Measurements from ENCODE around the gene LRP3.

The LRP3 gene

GRCh38 chr19:33248954-33249613, 55.0 kb downstream of the LRP3 start:
- no peak overlapping the region for H3K4me3 Mint-ChIP-seq
- no peak overlapping the region for H3K27ac Mint-ChIP-seq
- no peaks in the 10 kb centered on the region for H3K27me3 Mint-ChIP-seq (ENCODE audit: low read depth)
- H3K4me1 Mint-ChIP-seq = no peaks in the 10 kb centered on the region
- TF ChIP-seq CTCF (IDR thresholded peaks at IDR 0.05; ENCODE audit: unreplicated experiment in 3 of 3) = no peak
- H3K36me3 Mint-ChIP-seq (ENCODE audit: low read depth) = no peaks in the 10 kb centered on the region
- no peaks in the 10 kb centered on the region for H3K9me3 Mint-ChIP-seq

- Mint-ChIP-seq H3K27me3 (ENCODE audit: low read depth) (no peaks in the 10 kb centered on the region), H3K4me1 (no peaks in the 10 kb centered on the region), H3K4me3 (no peak overlapping the region), H3K36me3 (ENCODE audit: low read depth) (no peaks in the 10 kb centered on the region), H3K9me3 (no peaks in the 10 kb centered on the region), H3K27ac (no peak overlapping the region)
- TF ChIP-seq CTCF (IDR thresholded peaks at IDR 0.05; ENCODE audit: unreplicated experiment in 3 of 3) = no peak
Observed at GRCh38 chr19:33249740-33250366, 55.7 kb downstream of the LRP3 start.

GRCh38 chr19:33250500-33250899, 56.4 kb downstream of the LRP3 start:
- no peaks in the 10 kb centered on the region for H3K4me1 Mint-ChIP-seq
- no peaks in the 10 kb centered on the region for H3K27me3 Mint-ChIP-seq (ENCODE audit: low read depth)
- no peak for TF ChIP-seq CTCF (IDR thresholded peaks at IDR 0.05; ENCODE audit: unreplicated experiment in 3 of 3)
- no peak overlapping the region for H3K27ac Mint-ChIP-seq
- no peaks in the 10 kb centered on the region for H3K9me3 Mint-ChIP-seq
- H3K4me3 Mint-ChIP-seq = no peak overlapping the region
- H3K36me3 Mint-ChIP-seq (ENCODE audit: low read depth) = no peaks in the 10 kb centered on the region

GRCh38 chr19:33251076-33251475, 56.9 kb downstream of the LRP3 start:
- H3K27ac Mint-ChIP-seq = no peak overlapping the region
- no peaks in the 10 kb centered on the region for H3K9me3 Mint-ChIP-seq
- no peaks in the 10 kb centered on the region for H3K36me3 Mint-ChIP-seq (ENCODE audit: low read depth)
- H3K4me1 Mint-ChIP-seq = no peaks in the 10 kb centered on the region
- no peaks in the 10 kb centered on the region for H3K27me3 Mint-ChIP-seq (ENCODE audit: low read depth)
- no peak overlapping the region for H3K4me3 Mint-ChIP-seq
- TF ChIP-seq CTCF (IDR thresholded peaks at IDR 0.05; ENCODE audit: unreplicated experiment in 3 of 3) = no peak

GRCh38 chr19:33251526-33252090, 57.5 kb downstream of the LRP3 start:
- no peak for TF ChIP-seq CTCF (IDR thresholded peaks at IDR 0.05; ENCODE audit: unreplicated experiment in 3 of 3)
- Mint-ChIP-seq H3K4me1 (no peaks in the 10 kb centered on the region), H3K9me3 (no peaks in the 10 kb centered on the region), H3K36me3 (ENCODE audit: low read depth) (no peaks in the 10 kb centered on the region), H3K27ac (no peak overlapping the region), H3K4me3 (no peak overlapping the region), H3K27me3 (ENCODE audit: low read depth) (no peaks in the 10 kb centered on the region)

Measured in nephron (organoid).